ENCODE data around the gene AUTS2.

The AUTS2 gene

DNA sequence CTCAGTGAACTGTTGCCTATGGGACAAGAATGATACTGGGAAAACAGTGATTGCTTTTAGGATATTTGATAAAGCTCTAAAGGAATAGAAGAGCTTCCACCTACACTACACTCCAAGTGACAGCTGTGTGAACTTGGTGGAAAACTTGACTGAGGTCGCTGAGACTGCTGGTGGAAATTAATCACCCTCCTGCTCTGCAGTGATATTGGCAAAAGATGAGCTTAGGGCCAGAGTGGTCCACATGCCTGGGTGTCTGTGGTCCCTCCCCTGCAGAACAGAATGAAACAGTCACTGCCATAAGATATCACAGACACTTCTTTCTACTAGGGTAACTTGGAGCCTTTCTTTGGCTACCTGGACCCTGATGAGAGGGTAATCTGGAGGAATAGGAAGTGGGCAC lies 1151.6 kb downstream of the AUTS2 start:
- no peak overlapping the region for H3K27ac ChIP-seq (ENCODE audit: poor library complexity, severe bottlenecking)
- ATAC-seq (ENCODE audit: low read depth), result no peak
- no peaks in the 10 kb centered on the region for H3K9me3 ChIP-seq (ENCODE audit: severe bottlenecking)
- no peaks in the 10 kb centered on the region for H3K4me1 ChIP-seq (ENCODE audit: insufficient read depth, poor library complexity, severe bottlenecking)
- DNase-seq (ENCODE audit: low spot score), result no peak
- TF ChIP-seq, protein P1, sequence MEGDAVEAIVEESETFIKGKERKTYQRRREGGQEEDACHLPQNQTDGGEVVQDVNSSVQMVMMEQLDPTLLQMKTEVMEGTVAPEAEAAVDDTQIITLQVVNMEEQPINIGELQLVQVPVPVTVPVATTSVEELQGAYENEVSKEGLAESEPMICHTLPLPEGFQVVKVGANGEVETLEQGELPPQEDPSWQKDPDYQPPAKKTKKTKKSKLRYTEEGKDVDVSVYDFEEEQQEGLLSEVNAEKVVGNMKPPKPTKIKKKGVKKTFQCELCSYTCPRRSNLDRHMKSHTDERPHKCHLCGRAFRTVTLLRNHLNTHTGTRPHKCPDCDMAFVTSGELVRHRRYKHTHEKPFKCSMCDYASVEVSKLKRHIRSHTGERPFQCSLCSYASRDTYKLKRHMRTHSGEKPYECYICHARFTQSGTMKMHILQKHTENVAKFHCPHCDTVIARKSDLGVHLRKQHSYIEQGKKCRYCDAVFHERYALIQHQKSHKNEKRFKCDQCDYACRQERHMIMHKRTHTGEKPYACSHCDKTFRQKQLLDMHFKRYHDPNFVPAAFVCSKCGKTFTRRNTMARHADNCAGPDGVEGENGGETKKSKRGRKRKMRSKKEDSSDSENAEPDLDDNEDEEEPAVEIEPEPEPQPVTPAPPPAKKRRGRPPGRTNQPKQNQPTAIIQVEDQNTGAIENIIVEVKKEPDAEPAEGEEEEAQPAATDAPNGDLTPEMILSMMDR (IDR thresholded peaks at IDR 0.05; ENCODE audit: poor library complexity, severe bottlenecking), result no peak
- H3K36me3 ChIP-seq (ENCODE audit: low read depth), result no peaks in the 10 kb centered on the region
- no peak overlapping the region for H3K4me3 ChIP-seq (ENCODE audit: severe bottlenecking)
- H3K27me3 ChIP-seq (ENCODE audit: insufficient read depth, poor library complexity, severe bottlenecking), result no peaks in the 10 kb centered on the region

DNA sequence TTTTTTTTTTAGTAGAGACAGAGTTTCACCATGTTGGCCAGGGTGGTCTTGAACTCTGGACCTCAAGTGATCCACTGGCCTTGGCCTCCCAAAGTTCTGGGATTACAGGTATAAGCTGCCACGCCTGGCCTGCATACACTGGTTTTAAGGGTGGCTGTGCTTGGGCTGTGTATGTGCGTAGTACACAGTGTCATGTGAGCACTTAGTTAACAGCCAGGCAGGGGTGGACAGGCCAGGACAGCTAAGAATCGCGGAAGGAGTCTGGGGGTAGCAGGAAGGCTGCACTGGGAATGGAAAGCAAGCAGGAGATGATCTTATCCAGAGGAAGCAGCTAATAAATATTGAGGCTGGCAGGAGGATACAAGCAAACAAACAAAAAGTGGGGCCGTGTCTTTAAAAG lies 1153.6 kb downstream of the AUTS2 start:
- TF ChIP-seq, protein P1 (IDR thresholded peaks at IDR 0.05; ENCODE audit: poor library complexity, severe bottlenecking), result no peak
- no peak overlapping the region for H3K4me3 ChIP-seq (ENCODE audit: severe bottlenecking)

DNA sequence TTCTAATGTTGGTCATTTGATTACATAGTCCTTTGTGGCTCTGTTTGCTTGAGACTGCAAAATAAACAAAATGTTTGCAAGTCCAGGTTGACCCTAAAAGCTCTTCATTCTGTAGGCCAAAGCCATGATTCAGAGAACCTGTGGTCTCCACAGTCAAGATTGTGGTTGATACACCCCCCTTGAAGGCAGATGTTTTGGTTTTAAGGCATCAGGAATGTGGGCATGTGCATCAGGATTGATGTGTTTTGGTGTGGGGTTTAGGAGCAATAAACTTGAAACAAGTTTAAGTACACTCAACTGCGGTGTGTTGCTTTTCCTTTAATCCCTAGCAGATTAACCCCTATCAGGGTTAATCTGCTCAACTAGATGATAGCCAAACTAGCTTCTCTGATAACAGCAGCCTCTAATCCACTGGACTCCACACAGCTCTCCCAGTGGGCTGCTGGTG lies 1154.5 kb downstream of the AUTS2 start:
- no peak for ATAC-seq (ENCODE audit: low read depth)

More for the DNA sequence above, 1153.6 kb downstream of the AUTS2 start:
- Histone ChIP-seq H3K36me3 (ENCODE audit: low read depth) (no peaks in the 10 kb centered on the region), H3K9me3 (ENCODE audit: severe bottlenecking) (no peaks in the 10 kb centered on the region), H3K27me3 (ENCODE audit: insufficient read depth, poor library complexity, severe bottlenecking) (no peaks in the 10 kb centered on the region), H3K4me1 (ENCODE audit: insufficient read depth, poor library complexity, severe bottlenecking) (no peaks in the 10 kb centered on the region), H3K27ac (ENCODE audit: poor library complexity, severe bottlenecking) (no peak overlapping the region)
- DNase-seq (ENCODE audit: low spot score) (no peak), ATAC-seq (ENCODE audit: low read depth) (no peak)

DNA sequence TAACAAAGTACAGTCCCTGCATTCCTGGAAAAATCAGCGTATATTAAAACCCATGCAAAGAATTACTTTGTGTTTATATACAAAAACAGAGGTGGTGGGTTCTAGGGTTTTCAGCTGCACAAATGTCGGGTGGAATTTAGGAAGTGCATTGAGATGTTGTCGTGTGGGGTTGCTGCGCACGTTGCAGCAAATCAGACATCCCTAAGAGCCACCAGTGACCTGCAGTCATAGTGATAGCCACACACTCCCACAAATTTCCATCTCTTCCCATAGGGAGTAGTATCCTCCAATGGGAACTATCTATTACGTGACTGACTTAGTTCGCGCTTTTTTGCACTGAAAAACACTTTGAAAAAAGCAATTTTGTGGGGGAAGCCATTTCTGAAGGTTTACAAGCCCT lies 1158.5 kb downstream of the AUTS2 start:
- no peak for ATAC-seq (ENCODE audit: low read depth)
- H3K4me3 ChIP-seq (ENCODE audit: severe bottlenecking), result no peak overlapping the region
- no peaks in the 10 kb centered on the region for H3K27me3 ChIP-seq (ENCODE audit: insufficient read depth, poor library complexity, severe bottlenecking)
- TF ChIP-seq, protein P1 (IDR thresholded peaks at IDR 0.05; ENCODE audit: poor library complexity, severe bottlenecking), result no peak
- no peak overlapping the region for H3K27ac ChIP-seq (ENCODE audit: poor library complexity, severe bottlenecking)
- H3K36me3 ChIP-seq (ENCODE audit: low read depth), result no peaks in the 10 kb centered on the region
- DNase-seq (ENCODE audit: low spot score), result no peak
- no peaks in the 10 kb centered on the region for H3K9me3 ChIP-seq (ENCODE audit: severe bottlenecking)
- H3K4me1 ChIP-seq (ENCODE audit: insufficient read depth, poor library complexity, severe bottlenecking), result no peaks in the 10 kb centered on the region

More for the DNA sequence above, 1154.5 kb downstream of the AUTS2 start:
- H3K4me3 ChIP-seq (ENCODE audit: severe bottlenecking), result no peak overlapping the region
- TF ChIP-seq, protein P1 (IDR thresholded peaks at IDR 0.05; ENCODE audit: poor library complexity, severe bottlenecking), result no peak
- no peaks in the 10 kb centered on the region for H3K36me3 ChIP-seq (ENCODE audit: low read depth)
- no peak for DNase-seq (ENCODE audit: low spot score)
- no peaks in the 10 kb centered on the region for H3K4me1 ChIP-seq (ENCODE audit: insufficient read depth, poor library complexity, severe bottlenecking)
- H3K9me3 ChIP-seq (ENCODE audit: severe bottlenecking), result no peaks in the 10 kb centered on the region
- H3K27me3 ChIP-seq (ENCODE audit: insufficient read depth, poor library complexity, severe bottlenecking), result no peaks in the 10 kb centered on the region
- no peak overlapping the region for H3K27ac ChIP-seq (ENCODE audit: poor library complexity, severe bottlenecking)

DNA sequence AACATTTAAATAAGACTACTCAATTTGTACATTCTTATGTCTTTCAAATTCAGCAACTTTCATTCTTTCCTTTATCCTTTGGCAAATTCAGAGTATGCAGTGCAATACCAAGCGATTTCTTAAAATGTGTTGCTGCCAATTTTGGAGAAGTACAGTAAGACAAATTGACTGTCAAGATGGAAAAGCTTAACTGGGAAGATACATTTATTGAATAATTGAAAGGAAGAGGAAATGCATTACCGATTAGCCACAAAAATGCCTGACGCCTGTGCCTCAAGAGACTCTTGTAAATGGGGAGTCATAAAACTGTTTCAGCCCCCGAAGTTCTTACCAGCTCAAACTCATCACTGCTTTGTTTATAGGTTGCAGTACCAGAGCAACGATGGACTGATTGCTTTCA lies 1160.4 kb downstream of the AUTS2 start:
- ATAC-seq (ENCODE audit: low read depth), result no peak
- H3K27ac ChIP-seq (ENCODE audit: poor library complexity, severe bottlenecking), result no peak overlapping the region
- no peaks in the 10 kb centered on the region for H3K4me1 ChIP-seq (ENCODE audit: insufficient read depth, poor library complexity, severe bottlenecking)
- H3K27me3 ChIP-seq (ENCODE audit: insufficient read depth, poor library complexity, severe bottlenecking), result no peaks in the 10 kb centered on the region
- no peak overlapping the region for H3K4me3 ChIP-seq (ENCODE audit: severe bottlenecking)
- no peak for DNase-seq (ENCODE audit: low spot score)
- no peaks in the 10 kb centered on the region for H3K36me3 ChIP-seq (ENCODE audit: low read depth)
- TF ChIP-seq, protein P1 (IDR thresholded peaks at IDR 0.05; ENCODE audit: poor library complexity, severe bottlenecking), result no peak
- no peaks in the 10 kb centered on the region for H3K9me3 ChIP-seq (ENCODE audit: severe bottlenecking)
